ENCODE results near the gene FZR1.

GRCh38 chr19:3530389-3530788 is 24.3 kb downstream of the FZR1 start:
- TF ChIP-seq EZH2 (IDR thresholded peaks at IDR 0.05; ENCODE audit: insufficient read depth, poor library complexity, severe bottlenecking) (no peak), EZH2phosphoT487 (IDR thresholded peaks at IDR 0.05; ENCODE audit: insufficient read depth, low read depth) (no peak)
